Measurements from ENCODE around the gene SPAG17.
A peak's percentile ranks its signal among the peaks of the same experiment; 100 is the strongest.

Gene SPAG17

GRCh38 chr1:118136187-118136941, 48.7 kb downstream of the SPAG17 start:
- DNase-seq (ENCODE audit: low read depth) = peak; percentile 90
- peak overlapping the region; percentile 29 for H3K4me3 ChIP-seq (ENCODE audit: control insufficient read depth, low read depth, low read length)
- no peak for TF ChIP-seq CTCF (conservative IDR thresholded peaks at IDR 0.05; ENCODE audit: control insufficient read depth, insufficient read depth, low read depth, low read length)

GRCh38 chr1:118132000-118132399, 53.0 kb downstream of the SPAG17 start:
- no peak overlapping the region for H3K4me3 ChIP-seq (ENCODE audit: control insufficient read depth, low read depth, low read length)
- DNase-seq (ENCODE audit: low read depth) = no peak
- TF ChIP-seq CTCF (conservative IDR thresholded peaks at IDR 0.05; ENCODE audit: control insufficient read depth, insufficient read depth, low read depth, low read length) = no peak

GRCh38 chr1:118128761-118129160, 56.3 kb downstream of the SPAG17 start:
- DNase-seq (ENCODE audit: low read depth) = no peak
- TF ChIP-seq CTCF (conservative IDR thresholded peaks at IDR 0.05; ENCODE audit: control insufficient read depth, insufficient read depth, low read depth, low read length) = no peak
- no peak overlapping the region for H3K4me3 ChIP-seq (ENCODE audit: control insufficient read depth, low read depth, low read length)

- no peak for DNase-seq (ENCODE audit: low read depth)
- no peak overlapping the region for H3K4me3 ChIP-seq (ENCODE audit: control insufficient read depth, low read depth, low read length)
- no peak for TF ChIP-seq CTCF (conservative IDR thresholded peaks at IDR 0.05; ENCODE audit: control insufficient read depth, insufficient read depth, low read depth, low read length)
These were observed 61.0 kb downstream of the SPAG17 start for GRCh38 chr1:118124064-118124463.

GRCh38 chr1:118123116-118123839, 61.8 kb downstream of the SPAG17 start:
- no peak for TF ChIP-seq CTCF (conservative IDR thresholded peaks at IDR 0.05; ENCODE audit: control insufficient read depth, insufficient read depth, low read depth, low read length)
- no peak for DNase-seq (ENCODE audit: low read depth)
- H3K4me3 ChIP-seq (ENCODE audit: control insufficient read depth, low read depth, low read length) = no peak overlapping the region

GRCh38 chr1:118122234-118123004, 62.6 kb downstream of the SPAG17 start:
- no peak for TF ChIP-seq CTCF (conservative IDR thresholded peaks at IDR 0.05; ENCODE audit: control insufficient read depth, insufficient read depth, low read depth, low read length)
- DNase-seq (ENCODE audit: low read depth) = no peak
- no peak overlapping the region for H3K4me3 ChIP-seq (ENCODE audit: control insufficient read depth, low read depth, low read length)
